Psoas muscle (tissue), 8 donors: Measurements from ENCODE around the gene PLXDC2. TPM values are rescaled to one million over a fixed set of nuclear protein-coding genes. Genes with fewer than 3 reads are reported as not detected.

Experiments used
- ATAC-seq, 4 donors: fragments of 200-7000 bp; cut with Tn5 transposase; one replicate each; pipeline ENCODE4 v1.9.1; 2020; ENCODE audit warnings: moderate library complexity in 3 of 4, mild to moderate bottlenecking in 2 of 4
- DNase-seq, 2 donors: peaks; one replicate each; pipeline ENCODE4 v3.0.0-alpha.2; 2020
- H3K27ac ChIP-seq: fragments of 200-600 bp; one replicate; pipeline ENCODE4 v1.8.0; 2022
- H3K27me3 ChIP-seq, 3 donors: fragments of 200-600 bp in 1 of 3; one replicate each; pipeline versions ENCODE4 v1.6.1 to v1.8.0; 2013 to 2022; ENCODE audit warnings: low read length in 2 of 3, mild to moderate bottlenecking in 2 of 3, moderate library complexity in 1 of 3; ENCODE audit not compliant: insufficient read depth in 3 of 3
- H3K36me3 ChIP-seq, 2 donors: fragments of 200-600 bp in 1 of 2; one replicate each; pipeline versions ENCODE4 v1.6.1 to v1.8.0; 2013 to 2022; ENCODE audit warnings: low read depth in 1 of 2, mild to moderate bottlenecking in 1 of 2, moderate library complexity in 1 of 2; ENCODE audit not compliant: insufficient read depth in 1 of 2
- H3K4me1 ChIP-seq: fragments of 200-600 bp; one replicate; pipeline ENCODE4 v1.8.0; 2022
- H3K4me3 ChIP-seq: fragments of 200-600 bp; one replicate; pipeline ENCODE4 v1.8.0; 2022; ENCODE audit warnings: mild to moderate bottlenecking
- H3K9me3 ChIP-seq: fragments of 200-600 bp; one replicate; pipeline ENCODE4 v1.8.0; 2022
- CTCF ChIP-seq: fragments of 200-600 bp; IDR thresholded peaks from one replicate; pipeline ENCODE4 v1.8.0; 2022; ENCODE audit warnings: antibody characterized with exemption
- WGBS, 3 donors: extraction: QIAGEN DNeasy Blood & Tissue Kit; methylation state at CpG; one replicate each; pipeline versions ENCODE4 v1.1.6 to v1.1.7; 2013; 5-methylcytosine and 5-hydroxymethylcytosine counted together
- intact Hi-C, 2 donors: fragments of 100-400 bp; cut with DNase I; formaldehyde crosslinking; loops; one replicate each; pipeline versions ENCODE4 v1.11.0 to v1.14.2; 2022
- polyA plus RNA-seq, 3 donors: library from polyadenylated mRNA; stranded (reverse); fragments of 200-250 nt; gene quantifications; one replicate each; pipeline ENCODE4 v1.2.3, GENCODE V29; 2013
- total RNA-seq, 4 donors: library from RNA; stranded (reverse); fragmentation: NEBNext Ultra II Directional in 2 of 4; extraction: Animal tissue kit (Norgen Biotek cat#: 25700) in 2 of 4; gene quantifications; one replicate each; pipeline versions ENCODE4 v1.2.1 to v1.2.4, GENCODE V29; 2021 to 2023
- donor health status: healthy with polysubstance abuse.
- donor health status: DM: no; HTN: no; CAD: no; lungs with moderate emphysema.
- donor health status: Bipolar disorder and iron deficiency.
- donor health status: healthy.
- donor health status: DM: yes; HTN: yes; CAD: no.
- donor health status: DM: no; HTN: no; CAD: no.
- donor health status: DM: no; HTN: no; CAD: no.
- donor health status: DM: yes; HTN: yes; CAD: no.

The PLXDC2 gene
- total and polyA plus RNA-seq, 7 donors, result 2.3 to 21.4 (median 9.2) TPM

DNA sequence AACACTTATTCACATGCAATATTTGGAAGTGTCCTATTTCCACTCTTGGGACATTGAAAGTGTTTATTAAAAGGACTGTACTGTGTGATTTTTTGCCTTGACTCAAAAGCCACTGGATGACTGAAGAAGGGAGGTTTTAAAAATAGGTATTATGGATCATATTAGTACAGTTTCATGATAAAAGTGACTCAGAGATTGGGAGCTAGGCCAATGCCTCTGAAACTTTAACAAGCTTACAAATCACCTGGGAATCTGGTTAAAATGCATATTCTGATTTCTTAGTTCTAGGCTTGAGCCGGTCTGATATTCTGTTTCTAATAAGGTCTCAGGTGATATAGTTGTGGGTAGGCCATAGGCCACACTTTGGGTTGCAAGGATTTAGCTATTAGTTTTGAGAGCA, 191.2 kb downstream of the PLXDC2 start:
- Histone ChIP-seq H3K36me3 (no peaks in the 10 kb centered on the region), H3K27me3 (no peaks in the 10 kb centered on the region), H3K4me1 (peaks cover 15% of the 10 kb centered on the region), H3K27ac (peak overlapping the region; percentile 2), H3K4me3 (no peak overlapping the region), H3K9me3 (no peaks in the 10 kb centered on the region)
- DNase-seq (no peak), ATAC-seq (no peak)
- WGBS, 3 donors, result 83 to 85% (median 84%) methylated on average over 1 of the region's 1 CpG
- intact Hi-C loops, result no loop called here
- no peak for TF ChIP-seq CTCF

GRCh38 chr10:20013991-20014750, 197.9 kb downstream of the PLXDC2 start:
- Histone ChIP-seq H3K4me1 (no peaks in the 10 kb centered on the region), H3K27ac (no peak overlapping the region), H3K4me3 (no peak overlapping the region), H3K9me3 (no peaks in the 10 kb centered on the region), H3K27me3 (no peaks in the 10 kb centered on the region), H3K36me3 (no peaks in the 10 kb centered on the region)
- WGBS, 3 donors, result 92 to 97% (median 96%) methylated on average over 2 of the region's 2 CpGs
- no peak for TF ChIP-seq CTCF
- no peak for DNase-seq
- intact Hi-C loops, result no loop called here
- ATAC-seq, result no peak

DNA sequence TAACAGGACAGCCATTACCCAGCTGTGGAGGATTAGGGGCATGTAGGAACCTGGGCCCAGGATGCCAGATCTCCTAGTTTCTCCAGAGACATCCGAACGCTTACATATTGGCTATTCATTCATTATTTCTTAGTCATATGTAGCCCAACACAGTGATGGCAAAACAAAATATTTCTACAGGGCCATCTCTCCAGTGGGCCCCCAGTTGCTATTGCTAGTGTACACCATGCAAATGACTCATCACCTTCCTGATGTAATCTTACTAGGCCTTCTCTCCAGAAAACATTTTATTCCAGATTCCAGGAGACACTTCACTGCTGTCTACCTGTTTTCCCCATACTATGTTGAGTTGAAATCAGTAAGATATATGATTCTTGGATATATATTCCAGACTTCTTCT, 201.7 kb downstream of the PLXDC2 start:
- TF ChIP-seq CTCF, result no peak
- Histone ChIP-seq H3K27me3 (no peaks in the 10 kb centered on the region), H3K9me3 (no peaks in the 10 kb centered on the region), H3K36me3 (no peaks in the 10 kb centered on the region), H3K4me1 (no peaks in the 10 kb centered on the region), H3K27ac (no peak overlapping the region), H3K4me3 (no peak overlapping the region)
- WGBS, 3 donors, result 86 to 97% (median 95%) methylated on average over 2 of the region's 2 CpGs
- ATAC-seq, result no peak
- no peak for DNase-seq
- intact Hi-C loops, result no loop called here

GRCh38 chr10:20020677-20021076, 204.4 kb downstream of the PLXDC2 start:
- no peaks in the 10 kb centered on the region for H3K27me3 ChIP-seq
- intact Hi-C loops, result no loop called here
- no peak overlapping the region for H3K4me3 ChIP-seq
- DNase-seq, result no peak
- no peak for TF ChIP-seq CTCF
- no peak for ATAC-seq
- no peaks in the 10 kb centered on the region for H3K4me1 ChIP-seq
- no peak overlapping the region for H3K27ac ChIP-seq
- H3K36me3 ChIP-seq, result no peaks in the 10 kb centered on the region
- WGBS, 3 donors, result 65 to 69% (median 68%) methylated on average over 1 of the region's 1 CpG
- H3K9me3 ChIP-seq, result no peaks in the 10 kb centered on the region

GRCh38 chr10:20029523-20029922, 213.3 kb downstream of the PLXDC2 start:
- H3K4me1 ChIP-seq, result peaks cover 7% of the 10 kb centered on the region
- no peaks in the 10 kb centered on the region for H3K9me3 ChIP-seq
- 87 to 91% (median 88%) methylated on average over 3 of the region's 3 CpGs for WGBS, 3 donors
- ATAC-seq (no peak), DNase-seq (no peak)
- TF ChIP-seq CTCF, result no peak
- no peaks in the 10 kb centered on the region for H3K36me3 ChIP-seq
- intact Hi-C loops, result no loop called here
- H3K27ac ChIP-seq, result no peak overlapping the region
- no peak overlapping the region for H3K4me3 ChIP-seq
- H3K27me3 ChIP-seq, result no peaks in the 10 kb centered on the region
